GM18517 (cell line): ENCODE measurements around the gene BABAM1.

ENCODE experiments used
- ATAC-seq: cut with Tn5 transposase; IDR thresholded peaks from one replicate; pipeline ENCODE4 v1.9.1; 2021; ENCODE audit warnings: mild to moderate bottlenecking, moderate library complexity; ENCODE audit not compliant: unreplicated experiment

The BABAM1 gene

GRCh38 chr19:17243211-17243829 lies 23.9 kb upstream of the BABAM1 start:
- no peak for ATAC-seq

- ATAC-seq: no peak
Measured at GRCh38 chr19:17243830-17244617, 23.2 kb upstream of the BABAM1 start.

- ATAC-seq: no peak
Measured at GRCh38 chr19:17244618-17245534, 22.4 kb upstream of the BABAM1 start.

- no peak for ATAC-seq
Measured at GRCh38 chr19:17245535-17245984, 21.7 kb upstream of the BABAM1 start, which contains the start of gene NR2F6. TSS of gene NR2F6 (minus strand) at chr19:17245919. CDS start at chr19:17245220, 699 bp downstream.

GRCh38 chr19:17246681-17247425 lies 20.4 kb upstream of the BABAM1 start:
- no peak for ATAC-seq

- no peak for ATAC-seq
Measured at GRCh38 chr19:17248011-17248776, 19.0 kb upstream of the BABAM1 start.

GRCh38 chr19:17249887-17250548 lies 17.2 kb upstream of the BABAM1 start:
- ATAC-seq: no peak

GRCh38 chr19:17254636-17255035 lies 12.6 kb upstream of the BABAM1 start:
- ATAC-seq: no peak

- ATAC-seq: no peak
Measured at GRCh38 chr19:17255150-17255621, 12.1 kb upstream of the BABAM1 start.

- no peak for ATAC-seq
Measured at GRCh38 chr19:17256130-17256529, 11.1 kb upstream of the BABAM1 start.

- no peak for ATAC-seq
Measured at GRCh38 chr19:17259118-17259780, 8.0 kb upstream of the BABAM1 start.

- ATAC-seq: no peak
Measured at GRCh38 chr19:17259934-17260333, 7.3 kb upstream of the BABAM1 start.

GRCh38 chr19:17260842-17261325 lies 6.4 kb upstream of the BABAM1 start:
- ATAC-seq: peak; percentile 72

- no peak for ATAC-seq
Measured at GRCh38 chr19:17262557-17262956, 4.7 kb upstream of the BABAM1 start.

GRCh38 chr19:17263712-17264640 lies 3.3 kb upstream of the BABAM1 start:
- no peak for ATAC-seq

- ATAC-seq: no peak
Measured at GRCh38 chr19:17264641-17264979, 2.6 kb upstream of the BABAM1 start, which contains the start of gene USHBP1. TSS of gene USHBP1 (minus strand) at chr19:17264745. CDS start at chr19:17264299, 446 bp downstream.

- ATAC-seq: no peak
Measured at GRCh38 chr19:17266026-17266425, 1.2 kb upstream of the BABAM1 start.
